Measurements from ENCODE around the gene FN3K. TPM values are rescaled to one million over a fixed set of nuclear protein-coding genes. Genes with fewer than 3 reads are reported as not detected.

The FN3K gene
- total RNA-seq (10 to 100 TPM; 17.7 to 28.1 TPM), polyA plus RNA-seq (ENCODE audit: insufficient read length in 6 of 6) (10 to 100 TPM; 12.8 to 21.9 (median 20.5) TPM)
- long read RNA-seq, donor 1, transcript FN3K-201 (6 exons, 1,434 nt): major isoform, 10 of 11 reads
- long read RNA-seq, donor 1, partial matches to known transcripts: 0 of 11 reads
- long read RNA-seq, donor 1, other reads (novel, unspliced or antisense): 0 of 11 reads
- long read RNA-seq, donor 2, partial matches to known transcripts: 0 of 4 reads
- long read RNA-seq, donor 2, other reads (novel, unspliced or antisense): 0 of 4 reads
- long read RNA-seq, donor 3, partial matches to known transcripts: 0 of 4 reads
- long read RNA-seq, donor 3, other reads (novel, unspliced or antisense): 0 of 4 reads
- long read RNA-seq, donor 4, partial matches to known transcripts: 0 of 3 reads
- long read RNA-seq, donor 4, other reads (novel, unspliced or antisense): 3 of 3 reads
- long read RNA-seq, donor 5, transcript FN3K-201 (6 exons, 1,434 nt): major isoform, 8 of 12 reads
- long read RNA-seq, donor 5, partial matches to known transcripts: 0 of 12 reads
- long read RNA-seq, donor 5, other reads (novel, unspliced or antisense): 0 of 12 reads
- long read RNA-seq, donor 6, partial matches to known transcripts: 0 of 4 reads
- long read RNA-seq, donor 6, other reads (novel, unspliced or antisense): 0 of 4 reads
- long read RNA-seq, donor 7, partial matches to known transcripts: 0 of 3 reads
- long read RNA-seq, donor 7, other reads (novel, unspliced or antisense): 0 of 3 reads
- long read RNA-seq, donor 8, partial matches to known transcripts: 0 of 4 reads
- long read RNA-seq, donor 8, other reads (novel, unspliced or antisense): 0 of 4 reads
- long read RNA-seq, donor 9: 0 reads
- long read RNA-seq, donor 10, partial matches to known transcripts: 1 of 1 reads
- long read RNA-seq, donor 10, other reads (novel, unspliced or antisense): 0 of 1 reads
- long read RNA-seq, donor 11: 0 reads
- long read RNA-seq, donor 12, partial matches to known transcripts: 0 of 2 reads
- long read RNA-seq, donor 12, other reads (novel, unspliced or antisense): 0 of 2 reads

DNA sequence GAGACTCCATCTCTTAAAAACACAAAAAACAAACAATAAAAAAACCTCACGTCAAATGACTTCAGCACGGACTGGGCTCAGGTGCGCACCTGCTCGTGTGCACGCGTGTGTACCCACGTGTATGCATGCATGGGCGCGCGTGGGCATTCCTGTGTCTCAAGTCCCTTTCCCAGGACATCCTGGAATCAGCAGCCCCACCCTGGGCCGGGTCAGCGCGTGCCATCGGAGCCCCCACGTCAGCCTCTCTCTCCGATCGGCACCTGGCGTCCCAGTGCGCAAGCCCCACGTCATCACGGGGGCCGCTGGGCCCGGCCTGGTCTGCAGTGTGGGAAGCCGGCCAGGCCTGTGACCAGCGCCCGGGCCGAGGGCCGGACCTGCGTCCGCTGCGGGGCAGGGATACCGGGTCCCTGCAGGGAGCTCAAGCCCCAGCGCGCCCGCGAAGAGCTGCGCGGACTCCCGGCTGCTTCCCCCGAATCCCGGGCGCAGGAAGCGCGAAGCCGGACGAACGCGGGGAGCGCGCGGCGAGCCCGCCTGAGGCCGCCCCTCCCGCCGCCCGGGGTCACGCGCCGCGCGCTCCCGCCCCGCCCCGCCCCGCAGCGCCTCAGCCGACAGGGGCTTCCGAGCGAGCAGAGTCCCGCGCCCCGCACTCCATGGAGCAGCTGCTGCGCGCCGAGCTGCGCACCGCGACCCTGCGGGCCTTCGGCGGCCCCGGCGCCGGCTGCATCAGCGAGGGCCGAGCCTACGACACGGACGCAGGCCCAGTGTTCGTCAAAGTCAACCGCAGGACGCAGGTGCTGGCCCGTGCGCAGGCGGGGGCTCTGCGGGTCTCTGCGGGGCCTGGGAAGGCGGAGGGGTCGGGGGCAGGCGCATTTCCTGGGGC is at the start of gene FN3K:
Gene FN3K (plus strand): TSS at position 629 of the 880 bp plus-strand sequence. CDS start 22 bp downstream, at position 651.
- intact Hi-C loops (cut with DNase I): no loop called here
- H3K4me3 ChIP-seq: peak within 1 kb of the TSS; percentile 55 to 67
- peak; percentile 87 for ATAC-seq
- peaks cover 3 to 10% of the 10 kb centered on the region in 2 donors for H3K4me1 ChIP-seq
- H3K27me3 ChIP-seq: peaks cover 0 to 16% of the 10 kb centered on the region in 2 donors
- peaks cover 0 to 15% of the 10 kb centered on the region in 2 donors for H3K36me3 ChIP-seq
- DNase-seq: peak; percentile 62 to 87 (median 70)
- TF ChIP-seq CTCF (IDR thresholded peaks at IDR 0.05): no peak
- no peaks in the 10 kb centered on the region for H3K9me3 ChIP-seq
- H3K27ac ChIP-seq: peak within 1 kb of the TSS; percentile 48 to 63

DNA sequence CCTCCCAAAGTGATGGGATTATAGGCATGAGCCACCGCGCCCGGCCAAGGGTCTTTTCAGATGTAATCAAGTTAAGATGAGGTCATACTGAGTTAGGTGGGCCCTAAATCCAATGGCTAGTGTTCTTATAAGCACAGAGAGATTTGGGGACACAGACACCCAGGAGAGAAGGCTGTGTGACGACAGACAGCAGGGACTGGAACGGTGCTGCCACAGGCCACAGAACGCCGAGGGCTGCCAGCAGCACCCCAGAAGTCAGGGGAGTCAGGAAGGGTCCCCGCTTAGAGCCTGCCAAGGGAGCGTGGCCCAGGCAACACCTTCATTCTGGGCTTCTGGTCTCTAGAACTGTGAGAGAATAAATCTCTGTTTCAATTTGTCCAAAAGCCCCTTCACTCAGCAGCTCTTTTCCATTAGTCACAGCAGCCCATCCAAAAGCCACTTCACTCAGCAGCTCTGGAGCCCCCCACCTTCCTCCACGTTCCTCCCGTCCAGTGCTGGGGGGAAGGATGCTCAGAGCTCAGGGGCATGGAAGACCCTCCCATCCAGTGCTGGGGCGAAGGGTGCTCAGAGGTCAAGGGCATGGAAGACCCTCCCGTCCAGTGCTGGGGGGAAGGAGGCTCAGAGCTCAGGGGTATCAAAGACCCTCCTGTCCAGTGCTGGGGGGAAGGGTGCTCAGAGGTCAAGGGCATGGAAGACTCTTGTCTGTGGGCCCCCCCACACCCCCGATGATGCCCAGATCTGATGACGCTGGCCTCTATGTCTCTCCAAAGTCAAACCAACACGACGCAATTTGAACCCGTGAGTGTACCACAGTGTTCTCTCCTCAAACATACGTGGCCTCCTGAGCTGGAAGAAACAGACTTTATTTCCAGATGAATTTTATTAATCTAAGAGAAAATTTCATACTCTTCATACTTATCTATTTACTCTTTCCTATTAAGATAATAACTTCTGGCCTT is 48.8 kb upstream of the FN3K start:
- H3K4me1 ChIP-seq: no peaks in the 10 kb centered on the region
- peaks cover 0 to 3% of the 10 kb centered on the region in 2 donors for H3K9me3 ChIP-seq
- intact Hi-C loops (cut with DNase I): no loop called here
- H3K36me3 ChIP-seq: no peaks in the 10 kb centered on the region
- no peaks in the 10 kb centered on the region for H3K27me3 ChIP-seq
- no peak overlapping the region for H3K27ac ChIP-seq
- no peak for DNase-seq
- TF ChIP-seq CTCF (IDR thresholded peaks at IDR 0.05): no peak
- no peak for ATAC-seq
- H3K4me3 ChIP-seq: no peak overlapping the region

DNA sequence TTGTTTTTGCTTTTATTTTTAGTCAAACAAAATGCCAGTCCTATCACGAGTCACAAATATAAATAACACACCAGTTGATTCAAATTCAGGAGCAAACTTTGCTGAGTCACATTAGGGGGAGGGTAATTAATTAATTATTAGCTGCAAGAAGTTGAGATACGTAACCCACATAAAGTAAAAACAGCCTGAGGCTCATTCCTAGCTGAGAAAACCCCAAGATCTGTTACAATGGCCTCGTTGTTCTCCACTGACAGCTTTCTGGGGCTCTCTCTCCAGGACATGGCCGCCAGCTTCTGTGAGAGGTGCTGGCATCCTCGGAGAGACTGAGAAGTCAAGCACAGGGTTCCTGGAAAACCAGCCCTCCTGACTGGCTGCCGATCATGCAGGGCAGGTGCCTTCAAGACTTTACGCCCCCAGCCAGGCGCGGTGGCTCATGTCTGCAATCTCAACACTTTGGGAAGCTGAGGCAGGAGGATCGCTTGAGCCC is 48.0 kb upstream of the FN3K start:
- DNase-seq: no peak
- H3K36me3 ChIP-seq: no peaks in the 10 kb centered on the region
- H3K4me3 ChIP-seq: no peak overlapping the region
- H3K27ac ChIP-seq: no peak overlapping the region
- H3K4me1 ChIP-seq: no peaks in the 10 kb centered on the region
- TF ChIP-seq CTCF (IDR thresholded peaks at IDR 0.05): no peak
- no peaks in the 10 kb centered on the region for H3K9me3 ChIP-seq
- no peaks in the 10 kb centered on the region for H3K27me3 ChIP-seq
- ATAC-seq: no peak
- intact Hi-C loops (cut with DNase I): no loop called here

GRCh38 chr17:82687871-82688270 is 47.5 kb upstream of the FN3K start:
- ATAC-seq: no peak
- TF ChIP-seq CTCF (IDR thresholded peaks at IDR 0.05): no peak
- H3K4me3 ChIP-seq: no peak overlapping the region

More at GRCh38 chr17:82687871-82688270, 47.5 kb upstream of the FN3K start:
- Histone ChIP-seq H3K4me1 (no peaks in the 10 kb centered on the region), H3K27ac (no peak overlapping the region), H3K27me3 (no peaks in the 10 kb centered on the region), H3K36me3 (no peaks in the 10 kb centered on the region), H3K9me3 (no peaks in the 10 kb centered on the region)
- intact Hi-C loops (cut with DNase I): no loop called here
- no peak for DNase-seq
